ENCODE results near the gene ADGRB3.
"Not testable (repeated sequence)": the region's sequence is repeated elsewhere in the genome, so short reads cannot be mapped to it uniquely, and the experiment has no call there.

ADGRB3 gene

GRCh38 chr6:68778356-68779020 is 143.4 kb downstream of the ADGRB3 start:
- no peaks in the 10 kb centered on the region for H3K36me3 ChIP-seq
- peak; percentile 50 for DNase-seq
- peak; percentile 72 for TF ChIP-seq CTCF (IDR thresholded peaks at IDR 0.05; ENCODE audit: low read depth, low read length)
- no peak overlapping the region for H3K27ac ChIP-seq
- no peaks in the 10 kb centered on the region for H3K27me3 ChIP-seq (ENCODE audit: insufficient read depth, low read depth, severe bottlenecking)
- H3K9me3 ChIP-seq (ENCODE audit: severe bottlenecking): no peaks in the 10 kb centered on the region
- no peak overlapping the region for H3K4me3 ChIP-seq (ENCODE audit: low read depth, low read length)

GRCh38 chr6:68779366-68779765 is 144.3 kb downstream of the ADGRB3 start:
- TF ChIP-seq CTCF (IDR thresholded peaks at IDR 0.05; ENCODE audit: low read depth, low read length): no peak
- H3K36me3 ChIP-seq: no peaks in the 10 kb centered on the region
- H3K4me3 ChIP-seq (ENCODE audit: low read depth, low read length): no peak overlapping the region
- H3K27ac ChIP-seq: no peak overlapping the region
- H3K9me3 ChIP-seq (ENCODE audit: severe bottlenecking): no peaks in the 10 kb centered on the region
- H3K27me3 ChIP-seq (ENCODE audit: insufficient read depth, low read depth, severe bottlenecking): no peaks in the 10 kb centered on the region
- DNase-seq: no peak

GRCh38 chr6:68790128-68790527 is 155.0 kb downstream of the ADGRB3 start:
- H3K4me3 ChIP-seq (ENCODE audit: low read depth, low read length); H3K27me3 ChIP-seq (ENCODE audit: insufficient read depth, low read depth, severe bottlenecking); H3K9me3 ChIP-seq (ENCODE audit: severe bottlenecking); H3K27ac ChIP-seq; H3K36me3 ChIP-seq; DNase-seq: not testable (repeated sequence)

- H3K4me3 ChIP-seq (ENCODE audit: low read depth, low read length); H3K36me3 ChIP-seq; H3K9me3 ChIP-seq (ENCODE audit: severe bottlenecking); DNase-seq; H3K27me3 ChIP-seq (ENCODE audit: insufficient read depth, low read depth, severe bottlenecking); H3K27ac ChIP-seq: not testable (repeated sequence)
These were observed 179.9 kb downstream of the ADGRB3 start for GRCh38 chr6:68814976-68815375.

- H3K27ac ChIP-seq: no peak overlapping the region
- H3K9me3 ChIP-seq (ENCODE audit: severe bottlenecking): no peaks in the 10 kb centered on the region
- no peak for TF ChIP-seq CTCF (IDR thresholded peaks at IDR 0.05; ENCODE audit: low read depth, low read length)
- H3K36me3 ChIP-seq: no peaks in the 10 kb centered on the region
- no peaks in the 10 kb centered on the region for H3K27me3 ChIP-seq (ENCODE audit: insufficient read depth, low read depth, severe bottlenecking)
- H3K4me3 ChIP-seq (ENCODE audit: low read depth, low read length): no peak overlapping the region
- DNase-seq: no peak
These were observed 191.4 kb downstream of the ADGRB3 start for GRCh38 chr6:68826501-68826900.

GRCh38 chr6:68834551-68834950 is 199.5 kb downstream of the ADGRB3 start:
- H3K27ac ChIP-seq: no peak overlapping the region
- no peak for DNase-seq
- no peak for TF ChIP-seq CTCF (IDR thresholded peaks at IDR 0.05; ENCODE audit: low read depth, low read length)
- no peaks in the 10 kb centered on the region for H3K36me3 ChIP-seq
- no peaks in the 10 kb centered on the region for H3K9me3 ChIP-seq (ENCODE audit: severe bottlenecking)
- no peaks in the 10 kb centered on the region for H3K27me3 ChIP-seq (ENCODE audit: insufficient read depth, low read depth, severe bottlenecking)
- H3K4me3 ChIP-seq (ENCODE audit: low read depth, low read length): no peak overlapping the region

- Histone ChIP-seq H3K27me3 (ENCODE audit: insufficient read depth, low read depth, severe bottlenecking) (no peaks in the 10 kb centered on the region), H3K36me3 (no peaks in the 10 kb centered on the region), H3K4me3 (ENCODE audit: low read depth, low read length) (no peak overlapping the region), H3K9me3 (ENCODE audit: severe bottlenecking) (no peaks in the 10 kb centered on the region), H3K27ac (no peak overlapping the region)
- DNase-seq: no peak
- no peak for TF ChIP-seq CTCF (IDR thresholded peaks at IDR 0.05; ENCODE audit: low read depth, low read length)
These were observed 203.5 kb downstream of the ADGRB3 start for GRCh38 chr6:68838571-68838970.
